ENCODE data around the gene MRPL37.

The MRPL37 gene

GRCh38 chr1:54193453-54193852 is 6.5 kb upstream of the MRPL37 start:
- Histone ChIP-seq H3K4me1 (ENCODE audit: low read length) (no peaks in the 10 kb centered on the region), H4K20me1 (ENCODE audit: insufficient read depth, low read length) (no peaks in the 10 kb centered on the region), H3K9ac (ENCODE audit: low read length) (no peak overlapping the region), H3K27ac (ENCODE audit: low read length) (no peak overlapping the region), H3K9me3 (ENCODE audit: insufficient read depth, low read length) (no peaks in the 10 kb centered on the region), H3K79me2 (ENCODE audit: low read length) (no peaks in the 10 kb centered on the region), H3K4me2 (ENCODE audit: low read length) (no peak overlapping the region), H3K27me3 (ENCODE audit: low read depth, low read length) (no peaks in the 10 kb centered on the region), H2AFZ (ENCODE audit: low read depth, low read length) (no peak overlapping the region), H3K4me3 (ENCODE audit: low read length) (no peak overlapping the region), H3K36me3 (replicated peaks; ENCODE audit: low read depth, low read length) (no peaks in the 10 kb centered on the region)
- no peak for TF ChIP-seq CTCF (IDR thresholded peaks at IDR 0.05; ENCODE audit: low read depth, low read length)
- TF ChIP-seq EZH2phosphoT487 (IDR thresholded peaks at IDR 0.05; ENCODE audit: low read depth) = no peak

DNA sequence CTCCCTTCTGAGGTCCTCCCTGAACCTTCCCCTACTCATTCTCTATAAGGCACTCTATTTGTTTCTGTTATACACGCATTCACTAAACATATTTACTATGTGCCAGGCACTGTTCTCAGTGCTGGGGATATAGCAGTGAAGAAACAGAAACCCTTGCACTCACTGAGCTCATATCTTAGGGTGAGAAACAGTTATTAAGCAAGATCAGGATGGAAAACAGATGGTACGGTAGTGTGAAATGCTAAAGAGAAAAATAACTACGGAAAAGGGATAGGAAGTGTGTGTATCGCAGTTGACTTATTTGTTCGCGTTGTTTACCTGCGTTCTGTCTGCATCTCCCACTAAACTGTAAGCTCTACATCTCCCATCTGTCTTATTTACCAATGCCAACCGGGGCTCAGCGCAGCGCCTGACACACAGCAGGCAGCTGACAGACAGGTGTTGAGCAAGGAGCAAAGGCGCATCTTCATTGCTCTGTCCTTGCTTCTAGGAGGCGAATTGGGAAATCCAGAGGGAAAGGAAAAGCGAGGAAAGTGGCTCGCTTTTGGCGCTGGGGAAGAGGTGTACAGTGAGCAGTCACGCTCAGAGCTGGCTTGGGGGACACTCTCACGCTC is 709 bp upstream of the MRPL37 start:
- Histone ChIP-seq H3K27me3 (ENCODE audit: low read depth, low read length) (no peaks in the 10 kb centered on the region), H2AFZ (ENCODE audit: low read depth, low read length) (peak overlapping the region; percentile 51; the same call in 1 of the 2 replicates), H3K79me2 (ENCODE audit: low read length) (peaks cover 46% of the 10 kb centered on the region), H3K4me3 (ENCODE audit: low read length) (peak overlapping the region; percentile 98), H4K20me1 (ENCODE audit: insufficient read depth, low read length) (no peaks in the 10 kb centered on the region), H3K9me3 (ENCODE audit: insufficient read depth, low read length) (no peaks in the 10 kb centered on the region), H3K36me3 (replicated peaks; ENCODE audit: low read depth, low read length) (no peaks in the 10 kb centered on the region), H3K4me1 (ENCODE audit: low read length) (peaks cover 15% of the 10 kb centered on the region), H3K27ac (ENCODE audit: low read length) (no peak overlapping the region; the same call in 1 of the 2 replicates), H3K9ac (ENCODE audit: low read length) (peak overlapping the region; percentile 93), H3K4me2 (ENCODE audit: low read length) (peak overlapping the region; percentile 94)
- TF ChIP-seq CTCF (IDR thresholded peaks at IDR 0.05; ENCODE audit: low read depth, low read length) (no peak), EZH2phosphoT487 (IDR thresholded peaks at IDR 0.05; ENCODE audit: low read depth) (no peak)

DNA sequence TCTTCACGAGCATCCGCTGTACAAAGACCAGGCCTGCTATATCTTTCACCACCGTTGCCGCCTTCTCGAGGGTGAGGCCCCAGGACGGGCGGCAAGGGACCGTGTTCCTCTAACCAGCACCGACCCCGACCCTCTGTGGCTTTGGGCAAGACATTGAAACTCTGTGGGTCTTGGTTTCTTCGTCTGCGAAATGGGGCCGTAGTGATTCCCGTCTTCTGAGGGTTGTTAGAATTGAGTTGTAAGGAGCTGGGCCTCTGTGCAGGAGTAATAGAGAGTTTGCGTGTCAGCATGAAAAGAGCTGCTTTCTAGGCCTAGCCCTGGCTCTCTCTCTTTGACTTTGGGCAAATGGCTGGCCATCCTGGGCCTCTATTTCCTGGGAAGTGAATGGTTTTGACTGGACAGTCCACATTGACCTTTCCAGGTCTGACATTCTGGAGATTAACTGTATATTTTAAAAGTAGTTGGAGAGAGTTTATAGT is 591 bp downstream of the MRPL37 start:
- H2AFZ ChIP-seq (ENCODE audit: low read depth, low read length) = peak overlapping the region; percentile 51; the same call in 1 of the 2 replicates
- peaks cover 50% of the 10 kb centered on the region for H3K79me2 ChIP-seq (ENCODE audit: low read length)
- H3K27ac ChIP-seq (ENCODE audit: low read length) = peak overlapping the region; percentile 28; the same call in 1 of the 2 replicates
- peak overlapping the region; percentile 98 for H3K4me3 ChIP-seq (ENCODE audit: low read length)
- H3K4me2 ChIP-seq (ENCODE audit: low read length) = peak overlapping the region; percentile 91
- no peaks in the 10 kb centered on the region for H3K27me3 ChIP-seq (ENCODE audit: low read depth, low read length)
- peak overlapping the region; percentile 93 for H3K9ac ChIP-seq (ENCODE audit: low read length)
- H3K36me3 ChIP-seq (replicated peaks; ENCODE audit: low read depth, low read length) = peaks cover 7% of the 10 kb centered on the region
- H3K4me1 ChIP-seq (ENCODE audit: low read length) = peaks cover 15% of the 10 kb centered on the region
- no peaks in the 10 kb centered on the region for H4K20me1 ChIP-seq (ENCODE audit: insufficient read depth, low read length)
- TF ChIP-seq CTCF (IDR thresholded peaks at IDR 0.05; ENCODE audit: low read depth, low read length) (no peak), EZH2phosphoT487 (IDR thresholded peaks at IDR 0.05; ENCODE audit: low read depth) (no peak)
- H3K9me3 ChIP-seq (ENCODE audit: insufficient read depth, low read length) = no peaks in the 10 kb centered on the region

DNA sequence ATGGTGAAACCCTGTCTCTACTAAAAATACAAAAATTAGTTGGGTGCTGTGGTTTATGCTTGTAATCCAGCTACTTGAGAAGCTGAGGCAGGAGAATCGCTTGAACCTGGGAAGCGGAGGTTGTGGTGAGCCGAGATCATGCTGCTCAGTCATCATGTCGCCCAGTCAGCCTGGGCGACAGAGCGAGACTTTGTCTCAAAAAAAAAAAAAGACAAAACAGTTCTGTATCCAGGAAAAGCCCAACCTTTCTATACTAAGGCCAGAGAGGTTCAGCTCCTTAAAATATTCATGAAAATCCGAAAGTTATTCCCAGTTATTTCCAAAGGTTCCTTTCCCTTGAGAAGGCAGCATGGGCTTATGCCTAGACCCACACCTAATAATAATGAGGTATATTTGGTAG is 4.2 kb downstream of the MRPL37 start:
- Histone ChIP-seq H3K4me2 (ENCODE audit: low read length) (no peak overlapping the region), H2AFZ (ENCODE audit: low read depth, low read length) (no peak overlapping the region), H3K27me3 (ENCODE audit: low read depth, low read length) (no peaks in the 10 kb centered on the region), H4K20me1 (ENCODE audit: insufficient read depth, low read length) (no peaks in the 10 kb centered on the region), H3K9ac (ENCODE audit: low read length) (no peak overlapping the region), H3K9me3 (ENCODE audit: insufficient read depth, low read length) (no peaks in the 10 kb centered on the region), H3K4me3 (ENCODE audit: low read length) (no peak overlapping the region), H3K79me2 (ENCODE audit: low read length) (peaks cover 45% of the 10 kb centered on the region), H3K27ac (ENCODE audit: low read length) (no peak overlapping the region), H3K36me3 (replicated peaks; ENCODE audit: low read depth, low read length) (peaks cover 16% of the 10 kb centered on the region), H3K4me1 (ENCODE audit: low read length) (peaks cover 10% of the 10 kb centered on the region)
- no peak for TF ChIP-seq CTCF (IDR thresholded peaks at IDR 0.05; ENCODE audit: low read depth, low read length)
- no peak for TF ChIP-seq EZH2phosphoT487 (IDR thresholded peaks at IDR 0.05; ENCODE audit: low read depth)

Measured in OCI-LY3 (cell line).